LNCAP (cell line): Measurements from ENCODE around the gene PRTG.
A peak's percentile ranks its signal among the peaks of the same experiment; 100 is the strongest.

Experiments
- TF ChIP-seq, protein P1 (sequence below): fragments of 450-650 bp; IDR thresholded peaks from 2 replicates; pipeline ENCODE4 v1.5.1; 2017; ENCODE audit warnings: mild to moderate bottlenecking

Gene PRTG

DNA sequence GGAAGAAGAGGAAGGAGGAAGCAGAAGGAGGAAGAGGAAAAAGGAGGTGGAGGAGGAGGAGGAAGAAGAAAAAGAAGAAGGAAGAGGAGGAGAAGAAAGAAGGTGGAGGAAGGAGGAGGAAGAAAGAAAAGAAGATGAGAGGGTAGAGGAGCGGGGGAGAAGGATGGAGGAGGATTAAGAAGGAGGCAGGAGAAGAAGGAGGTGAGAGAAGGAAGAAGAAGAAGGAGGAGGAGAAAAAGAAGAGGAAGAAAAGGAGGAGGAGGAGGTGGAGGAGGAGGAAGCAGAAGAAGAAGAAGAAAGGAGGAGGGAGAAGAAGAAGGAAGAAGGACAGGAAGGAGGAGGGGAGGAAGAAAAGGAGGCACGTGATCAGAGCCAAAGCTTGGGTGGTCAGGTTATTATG, 37.3 kb upstream of the PRTG start:
- TF ChIP-seq, protein P1, sequence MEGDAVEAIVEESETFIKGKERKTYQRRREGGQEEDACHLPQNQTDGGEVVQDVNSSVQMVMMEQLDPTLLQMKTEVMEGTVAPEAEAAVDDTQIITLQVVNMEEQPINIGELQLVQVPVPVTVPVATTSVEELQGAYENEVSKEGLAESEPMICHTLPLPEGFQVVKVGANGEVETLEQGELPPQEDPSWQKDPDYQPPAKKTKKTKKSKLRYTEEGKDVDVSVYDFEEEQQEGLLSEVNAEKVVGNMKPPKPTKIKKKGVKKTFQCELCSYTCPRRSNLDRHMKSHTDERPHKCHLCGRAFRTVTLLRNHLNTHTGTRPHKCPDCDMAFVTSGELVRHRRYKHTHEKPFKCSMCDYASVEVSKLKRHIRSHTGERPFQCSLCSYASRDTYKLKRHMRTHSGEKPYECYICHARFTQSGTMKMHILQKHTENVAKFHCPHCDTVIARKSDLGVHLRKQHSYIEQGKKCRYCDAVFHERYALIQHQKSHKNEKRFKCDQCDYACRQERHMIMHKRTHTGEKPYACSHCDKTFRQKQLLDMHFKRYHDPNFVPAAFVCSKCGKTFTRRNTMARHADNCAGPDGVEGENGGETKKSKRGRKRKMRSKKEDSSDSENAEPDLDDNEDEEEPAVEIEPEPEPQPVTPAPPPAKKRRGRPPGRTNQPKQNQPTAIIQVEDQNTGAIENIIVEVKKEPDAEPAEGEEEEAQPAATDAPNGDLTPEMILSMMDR, result no peak

GRCh38 chr15:55778932-55779331, 36.0 kb upstream of the PRTG start:
- TF ChIP-seq, protein P1, result no peak

DNA sequence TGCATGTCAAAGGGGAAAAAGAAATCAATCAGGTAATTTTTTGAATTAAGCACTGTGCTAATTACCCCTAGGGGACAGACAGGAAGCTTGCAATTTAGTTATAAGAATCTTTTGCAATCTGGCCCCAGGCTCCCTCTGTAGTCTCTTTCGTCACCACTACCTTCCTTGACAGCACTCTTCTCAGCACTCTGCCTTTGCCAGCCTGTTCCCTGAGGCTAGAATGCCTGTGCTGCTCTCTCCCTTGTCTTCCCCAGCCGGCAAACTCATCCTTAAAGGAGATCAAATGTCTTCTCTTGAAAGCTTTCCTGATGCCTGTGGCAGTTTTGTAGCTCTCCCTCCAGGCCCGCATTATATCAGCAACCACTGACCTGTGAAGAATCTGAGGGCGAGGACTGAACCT, 32.4 kb upstream of the PRTG start:
- TF ChIP-seq, protein P1, result no peak

DNA sequence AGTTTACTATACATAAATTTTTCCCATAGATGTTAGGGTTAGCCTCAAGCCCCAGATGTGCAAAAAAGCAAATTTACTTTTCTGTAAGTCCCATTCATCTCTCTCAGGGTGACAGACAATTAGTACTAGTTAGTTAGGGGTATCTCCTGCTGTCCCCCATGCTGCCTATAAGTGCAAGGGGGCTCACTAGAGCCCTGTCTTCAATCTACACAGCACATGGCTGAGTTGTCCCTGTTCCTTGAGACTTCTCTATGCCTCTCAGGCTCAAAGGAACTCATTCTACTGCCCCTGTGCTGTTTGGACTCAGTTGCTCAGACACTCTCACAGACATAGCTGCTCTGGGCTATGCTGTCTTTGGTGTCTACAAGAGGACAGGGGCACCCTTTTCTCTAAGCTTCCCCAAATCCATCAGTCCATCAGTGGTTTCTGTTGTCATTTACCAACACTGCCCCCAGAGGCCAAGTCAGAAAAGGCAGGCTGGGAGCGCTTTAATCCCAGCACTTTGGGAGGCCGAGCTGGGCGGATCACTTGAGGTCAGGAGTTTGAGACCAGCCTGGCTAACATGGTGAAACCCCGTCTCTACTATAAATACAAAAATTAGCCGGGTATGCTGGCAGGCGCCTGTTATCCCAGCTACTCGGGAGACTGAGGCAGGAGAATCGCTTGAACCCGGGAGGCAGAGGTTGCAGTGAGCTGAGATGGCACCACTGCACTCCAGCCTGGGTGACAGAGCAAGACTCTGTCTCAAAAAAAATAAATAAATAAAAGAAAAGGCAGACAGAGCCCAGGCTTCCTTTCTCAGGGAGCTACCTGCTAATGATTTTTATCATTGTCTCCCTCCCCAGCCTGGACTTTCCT, 31.4 kb upstream of the PRTG start:
- TF ChIP-seq, protein P1, result peak; percentile 75

- TF ChIP-seq, protein P1, result no peak
Measured at GRCh38 chr15:55770806-55771205, 27.9 kb upstream of the PRTG start.

DNA sequence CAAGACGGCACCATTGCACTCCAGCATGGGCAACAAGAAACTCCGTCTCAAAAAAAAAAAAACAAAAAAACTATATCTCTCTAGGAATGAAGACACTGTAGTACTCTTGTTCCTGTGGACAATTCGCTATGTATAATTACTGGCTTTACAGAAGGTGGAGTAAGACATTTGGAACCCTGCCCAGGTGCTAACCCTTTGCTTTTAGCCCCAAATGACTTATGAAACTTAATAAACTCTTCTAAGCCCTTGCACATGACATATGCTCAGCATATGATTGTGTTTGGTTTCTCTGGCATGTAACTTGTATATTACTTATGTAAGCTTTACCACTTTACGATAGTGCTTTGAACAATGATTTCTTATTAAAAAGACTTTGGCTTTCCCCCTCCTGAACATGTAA, 27.3 kb upstream of the PRTG start:
- TF ChIP-seq, protein P1, result no peak

GRCh38 chr15:55768670-55769185, 25.8 kb upstream of the PRTG start:
- TF ChIP-seq, protein P1, result no peak
